Fibroblast of lung (primary cell): ENCODE results near the gene IL36B.

Experiments used
- EZH2 ChIP-seq: IDR thresholded peaks from 2 replicates; pipeline ENCODE4 v1.5.1; 2012; ENCODE audit warnings: low read length, control low read depth, mild to moderate bottlenecking; ENCODE audit errors: missing control alignments
- TF ChIP-seq, protein P1 (sequence below), 2 donors: IDR thresholded peaks in 1 of 2; conservative IDR thresholded peaks in 1 of 2; 1 replicate in 1 of 2; 2 replicates in 1 of 2; pipeline ENCODE4 v1.5.1; 2011 to 2012; ENCODE audit warnings: low read length in 2 of 2, control low read depth in 1 of 2, inconsistent platforms in 1 of 2, low read depth in 1 of 2, mild to moderate bottlenecking in 1 of 2

GRCh38 chr2:113000436-113000835 is 52.2 kb downstream of the IL36B start:
- TF ChIP-seq, protein P1, sequence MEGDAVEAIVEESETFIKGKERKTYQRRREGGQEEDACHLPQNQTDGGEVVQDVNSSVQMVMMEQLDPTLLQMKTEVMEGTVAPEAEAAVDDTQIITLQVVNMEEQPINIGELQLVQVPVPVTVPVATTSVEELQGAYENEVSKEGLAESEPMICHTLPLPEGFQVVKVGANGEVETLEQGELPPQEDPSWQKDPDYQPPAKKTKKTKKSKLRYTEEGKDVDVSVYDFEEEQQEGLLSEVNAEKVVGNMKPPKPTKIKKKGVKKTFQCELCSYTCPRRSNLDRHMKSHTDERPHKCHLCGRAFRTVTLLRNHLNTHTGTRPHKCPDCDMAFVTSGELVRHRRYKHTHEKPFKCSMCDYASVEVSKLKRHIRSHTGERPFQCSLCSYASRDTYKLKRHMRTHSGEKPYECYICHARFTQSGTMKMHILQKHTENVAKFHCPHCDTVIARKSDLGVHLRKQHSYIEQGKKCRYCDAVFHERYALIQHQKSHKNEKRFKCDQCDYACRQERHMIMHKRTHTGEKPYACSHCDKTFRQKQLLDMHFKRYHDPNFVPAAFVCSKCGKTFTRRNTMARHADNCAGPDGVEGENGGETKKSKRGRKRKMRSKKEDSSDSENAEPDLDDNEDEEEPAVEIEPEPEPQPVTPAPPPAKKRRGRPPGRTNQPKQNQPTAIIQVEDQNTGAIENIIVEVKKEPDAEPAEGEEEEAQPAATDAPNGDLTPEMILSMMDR (conservative IDR thresholded peaks at IDR 0.05 in 1 of 2, IDR thresholded peaks at IDR 0.05 in 1 of 2; ENCODE audit: low read depth in 1 of 2, low read length in 2 of 2) = no peak
- TF ChIP-seq EZH2 = no peak
